Prostate gland (tissue), 2 donors: ENCODE measurements around the gene ORC5.

Experiments
- POLR2A ChIP-seq: fragments of 450-650 bp; IDR thresholded peaks from one replicate; pipeline ENCODE4 v1.6.1; 2016; ENCODE audit warnings: antibody characterized with exemption, mild to moderate bottlenecking
- TF ChIP-seq, protein P1 (sequence below), 4 experiments: fragments of 200-600 bp in 2 of 4; fragments of 450-650 bp in 2 of 4; sonication (generic) in 2 of 4; IDR thresholded peaks; 1 replicate in 3 of 4; 2 replicates in 1 of 4; pipeline ENCODE4 v1.5.1; 2016 to 2019; ENCODE audit warnings: antibody characterized with exemption in 4 of 4, mild to moderate bottlenecking in 2 of 4, moderate library complexity in 2 of 4

DNA sequence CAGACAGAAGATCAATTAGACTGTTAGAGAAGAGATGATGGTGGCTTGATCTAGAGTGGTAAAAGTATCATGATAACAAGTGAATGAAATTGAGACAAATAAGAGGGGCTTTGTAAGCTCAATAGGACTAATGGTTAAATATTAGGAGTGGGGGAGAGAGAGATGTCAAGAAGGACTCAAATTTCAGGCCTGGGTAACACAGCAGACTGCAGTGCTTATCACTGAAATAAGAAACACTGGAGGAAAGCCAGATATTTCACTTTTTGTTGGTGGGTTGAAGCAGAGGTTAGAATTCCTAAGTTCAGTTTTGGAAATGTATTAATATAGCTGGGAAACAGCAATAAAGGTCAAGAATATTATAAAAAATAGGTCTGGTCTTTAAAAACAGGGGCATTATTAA is 74.6 kb downstream of the ORC5 start:
- TF ChIP-seq, protein P1, sequence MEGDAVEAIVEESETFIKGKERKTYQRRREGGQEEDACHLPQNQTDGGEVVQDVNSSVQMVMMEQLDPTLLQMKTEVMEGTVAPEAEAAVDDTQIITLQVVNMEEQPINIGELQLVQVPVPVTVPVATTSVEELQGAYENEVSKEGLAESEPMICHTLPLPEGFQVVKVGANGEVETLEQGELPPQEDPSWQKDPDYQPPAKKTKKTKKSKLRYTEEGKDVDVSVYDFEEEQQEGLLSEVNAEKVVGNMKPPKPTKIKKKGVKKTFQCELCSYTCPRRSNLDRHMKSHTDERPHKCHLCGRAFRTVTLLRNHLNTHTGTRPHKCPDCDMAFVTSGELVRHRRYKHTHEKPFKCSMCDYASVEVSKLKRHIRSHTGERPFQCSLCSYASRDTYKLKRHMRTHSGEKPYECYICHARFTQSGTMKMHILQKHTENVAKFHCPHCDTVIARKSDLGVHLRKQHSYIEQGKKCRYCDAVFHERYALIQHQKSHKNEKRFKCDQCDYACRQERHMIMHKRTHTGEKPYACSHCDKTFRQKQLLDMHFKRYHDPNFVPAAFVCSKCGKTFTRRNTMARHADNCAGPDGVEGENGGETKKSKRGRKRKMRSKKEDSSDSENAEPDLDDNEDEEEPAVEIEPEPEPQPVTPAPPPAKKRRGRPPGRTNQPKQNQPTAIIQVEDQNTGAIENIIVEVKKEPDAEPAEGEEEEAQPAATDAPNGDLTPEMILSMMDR (IDR thresholded peaks at IDR 0.05), result no peak
- no peak for TF ChIP-seq POLR2A
